ENCODE data around the gene MLLT3. TPM values are rescaled to one million over a fixed set of nuclear protein-coding genes. Genes with fewer than 3 reads are reported as not detected.
A peak's percentile ranks its signal among the peaks of the same experiment; 100 is the strongest.

The MLLT3 gene
- total and polyA plus RNA-seq, 2 of the 8 experiments (the other 6 are each of a cell fraction or from before 2014, with no cell fraction given), result 5.9 to 9.6 TPM

DNA sequence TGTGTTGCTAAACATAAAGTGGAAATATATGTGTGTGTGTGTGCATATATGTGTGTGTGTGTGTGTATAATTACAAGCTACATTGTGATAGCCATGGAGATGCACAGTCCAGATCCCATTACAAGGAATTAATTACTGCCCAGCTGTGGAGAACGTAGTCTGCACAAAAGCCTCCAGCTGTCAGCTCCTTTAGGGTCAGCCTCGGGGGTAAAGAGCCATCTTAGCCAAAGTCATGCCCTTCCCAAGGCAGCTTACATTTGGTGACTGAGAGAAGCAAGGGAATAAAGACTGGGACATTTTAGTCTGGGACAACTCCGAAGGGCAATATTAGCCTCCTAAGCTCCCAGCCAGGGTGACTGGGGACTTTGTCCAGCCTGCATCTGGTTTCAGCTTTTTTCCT is 39.9 kb upstream of the MLLT3 start:
- peak overlapping the region in 1 of 2 experiments; percentile 19; a peak in 2 of 4 replicates for H3K4me2 ChIP-seq (ENCODE audit: insufficient read depth in 1 of 2, low read depth in 2 of 2, low read length in 2 of 2)
- no peak overlapping the region for H2BK15ac ChIP-seq (ENCODE audit: low read length)
- no peak overlapping the region for H3K23ac ChIP-seq (ENCODE audit: insufficient read length)
- 73% methylated on average over 3 of the region's 3 CpGs; no CpG with 5 or more reads in 1 of the 2 experiments for WGBS, 2 experiments (ENCODE audit: extremely low coverage in 1 of 2, insufficient coverage in 1 of 2, insufficient read length in 1 of 2, insufficient replicate concordance in 2 of 2, low coverage in 1 of 2, low lambda C conversion rate in 2 of 2, missing lambda C conversion rate in 1 of 2)
- H2AK5ac ChIP-seq (ENCODE audit: low read depth, low read length), result no peak overlapping the region
- no peak overlapping the region for H4K5ac ChIP-seq (ENCODE audit: insufficient read length, low read depth, low read length)
- no peak overlapping the region for H3K27ac ChIP-seq (ENCODE audit: low read depth, low read length)
- H4K91ac ChIP-seq (replicated peaks; ENCODE audit: insufficient read length, low read length), result no peak overlapping the region
- H4K20me1 ChIP-seq (replicated peaks in 1 of 2; ENCODE audit: control insufficient read depth in 1 of 2, insufficient read depth in 2 of 2, low read length in 2 of 2), result no peaks in the 10 kb centered on the region
- H3K79me2 ChIP-seq (ENCODE audit: control insufficient read depth in 1 of 2, insufficient read depth in 2 of 2, low read length in 2 of 2), result peaks cover 9 to 76% of the 10 kb centered on the region in 2 experiments
- CTCF ChIA-PET (ENCODE audit: partially characterized antibody), result interaction anchor here (0.7 to 0.8 kb wide), 2 partner anchors 19 to 291 kb away, joined by 3 read pairs; no protein-coding TSS in a partner anchor
- H3K18ac ChIP-seq (ENCODE audit: extremely low read depth, low read length), result no peak overlapping the region; the same call in 1 of the 2 replicates
- H3K79me1 ChIP-seq (ENCODE audit: low read depth, low read length), result peaks cover 7% of the 10 kb centered on the region
- 0 out of 8 replicates have a peak overlapping the region, but pooled peaks of 1 of the 4 experiments have one; percentile 30 for H3K4me3 ChIP-seq (ENCODE audit: extremely low read depth in 1 of 4, insufficient read depth in 2 of 4, low read depth in 3 of 4, low read length in 4 of 4)
- no peaks in the 10 kb centered on the region for H3K9me3 ChIP-seq (ENCODE audit: insufficient read depth in 2 of 2, low read depth in 1 of 2, low read length in 1 of 2)
- no peak overlapping the region for H4K8ac ChIP-seq (ENCODE audit: extremely low read depth, insufficient read depth, low read length)
- H2AFZ ChIP-seq (ENCODE audit: low read length), result no peak overlapping the region
- POLR2A ChIA-PET (ENCODE audit: partially characterized antibody), result interaction anchor here (0.6 to 1.9 kb wide), 7 partner anchors 10 to 221 kb away, joined by 3 to 7 read pairs (median 3); partner anchors contain the start of gene FOCAD
- no peak overlapping the region for H3K9ac ChIP-seq (replicated peaks in 1 of 4; ENCODE audit: extremely low read depth in 1 of 4, low read depth in 3 of 4, low read length in 3 of 4)
- H2BK5ac ChIP-seq (ENCODE audit: low read depth, low read length), result no peak overlapping the region
- H3K4ac ChIP-seq (replicated peaks; ENCODE audit: insufficient read length, low read depth, low read length), result no peak overlapping the region
- H3K56ac ChIP-seq (replicated peaks; ENCODE audit: insufficient read length, low read depth, low read length), result no peak overlapping the region
- no peaks in the 10 kb centered on the region; a peak in 2 of 8 replicates for H3K36me3 ChIP-seq (ENCODE audit: control insufficient read depth in 2 of 4, insufficient read depth in 4 of 4, low read length in 3 of 4)
- no peak overlapping the region for H2BK120ac ChIP-seq (replicated peaks; ENCODE audit: low read depth, low read length)
- no peak overlapping the region for H2BK20ac ChIP-seq (ENCODE audit: low read length)
- FAIRE-seq (no peak), DNase-seq (ENCODE audit: low read depth in 1 of 2, low spot score in 2 of 2) (no peak)
- TF ChIP-seq POU5F1 (IDR thresholded peaks at IDR 0.05; ENCODE audit: low read depth, low read length), result no peak
- TF ChIP-seq KDM5A (IDR thresholded peaks at IDR 0.05; ENCODE audit: low read length), result no peak
- TF ChIP-seq GTF2F1 (IDR thresholded peaks at IDR 0.05; ENCODE audit: borderline replicate concordance, low read depth, low read length), result no peak
- TF ChIP-seq KDM4A (IDR thresholded peaks at IDR 0.05; ENCODE audit: low read depth, low read length, severe bottlenecking), result no peak
- TF ChIP-seq GABPA (IDR thresholded peaks at IDR 0.05; ENCODE audit: borderline replicate concordance, insufficient read depth, low read length), result no peak
- TF ChIP-seq CREB1 (IDR thresholded peaks at IDR 0.05), result no peak
- TF ChIP-seq EP300 (IDR thresholded peaks at IDR 0.05; ENCODE audit: borderline replicate concordance in 1 of 2, low read depth in 2 of 2, low read length in 2 of 2), result no peak
- TF ChIP-seq SAP30 (IDR thresholded peaks at IDR 0.05; ENCODE audit: insufficient read depth, insufficient replicate concordance, low read length), result no peak
- peaks cover 5% of the 10 kb centered on the region for H3K23me2 ChIP-seq (ENCODE audit: low read depth, low read length)
- H3K4me1 ChIP-seq (replicated peaks in 1 of 4; ENCODE audit: control insufficient read depth in 3 of 4, insufficient read depth in 4 of 4, low read length in 3 of 4), result peaks cover 0 to 22% (median 3%) of the 10 kb centered on the region in 4 experiments; a peak in 3 of 7 replicates
- no peak overlapping the region for H2BK12ac ChIP-seq (ENCODE audit: low read depth, low read length)
- no peak overlapping the region for H3K14ac ChIP-seq (ENCODE audit: insufficient read length)
- H3K27me3 ChIP-seq (replicated peaks in 1 of 4; ENCODE audit: control insufficient read depth in 3 of 4, extremely low read depth in 1 of 4, insufficient read depth in 3 of 4, low read length in 3 of 4), result no peaks in the 10 kb centered on the region

Data from H1 (cell line).